Fibroblast of lung (primary cell): ENCODE measurements around the gene ASAP2. TPM values are rescaled to one million over a fixed set of nuclear protein-coding genes. Genes with fewer than 3 reads are reported as not detected.

Experiments
- DNase-seq, 2 donors: peaks; one replicate each; pipeline versions ENCODE4 v3.0.0 to v3.0.0-alpha.2; 2010; ENCODE audit warnings: low read depth in 2 of 2
- H2AFZ ChIP-seq: 2 replicates; pipeline ENCODE4 v1.5.1; 2012; ENCODE audit warnings: low read length, control low read depth, inconsistent platforms
- H3K27ac ChIP-seq: 2 replicates; pipeline ENCODE4 v1.5.1; 2011; ENCODE audit warnings: low read length, control low read depth; ENCODE audit not compliant: insufficient read depth
- H3K27me3 ChIP-seq: 2 replicates; pipeline ENCODE4 v1.5.1; 2011; ENCODE audit warnings: mild to moderate bottlenecking, low read length; ENCODE audit not compliant: control insufficient read depth, insufficient read depth
- H3K36me3 ChIP-seq: 2 replicates; pipeline ENCODE4 v1.5.1; 2011; ENCODE audit warnings: low read length; ENCODE audit not compliant: control insufficient read depth, insufficient read depth
- H3K4me1 ChIP-seq: 2 replicates; pipeline ENCODE4 v1.5.1; 2011; ENCODE audit warnings: low read length; ENCODE audit not compliant: control insufficient read depth, insufficient read depth; ENCODE audit errors: extremely low read depth
- H3K4me2 ChIP-seq: 2 replicates; pipeline ENCODE4 v1.5.1; 2011; ENCODE audit warnings: low read length, control low read depth; ENCODE audit not compliant: insufficient read depth; ENCODE audit errors: extremely low read depth
- H3K4me3 ChIP-seq, 4 experiments: fragments of 200-600 bp in 1 of 4; sonication (generic) in 1 of 4; replicated peaks in 1 of 4; 2 replicates each; pipeline ENCODE4 v1.5.1; 2011 to 2016; ENCODE audit warnings: low read length in 4 of 4, low read depth in 3 of 4, mild to moderate bottlenecking in 3 of 4, control low read depth in 2 of 4, inconsistent platforms in 1 of 4, mixed read lengths in 1 of 4; ENCODE audit not compliant: insufficient read depth in 1 of 4; ENCODE audit errors: control extremely low read depth in 1 of 4
- H3K79me2 ChIP-seq: 2 replicates; pipeline ENCODE4 v1.5.1; 2012; ENCODE audit warnings: mild to moderate bottlenecking, low read length, inconsistent platforms; ENCODE audit not compliant: control insufficient read depth, insufficient read depth
- H3K9ac ChIP-seq: 2 replicates; pipeline ENCODE4 v1.5.1; 2011; ENCODE audit warnings: mild to moderate bottlenecking, low read length, control low read depth; ENCODE audit not compliant: insufficient read depth
- H3K9me3 ChIP-seq: 2 replicates; pipeline ENCODE4 v1.5.1; 2012; ENCODE audit warnings: low read depth, low read length; ENCODE audit not compliant: control insufficient read depth, insufficient read depth
- H4K20me1 ChIP-seq: 2 replicates; pipeline ENCODE4 v1.5.1; 2011; ENCODE audit warnings: low read length; ENCODE audit not compliant: control insufficient read depth, insufficient read depth; ENCODE audit errors: extremely low read depth
- CTCF ChIP-seq, 2 donors: IDR thresholded peaks in 1 of 2; conservative IDR thresholded peaks in 1 of 2; 1 replicate in 1 of 2; 2 replicates in 1 of 2; pipeline ENCODE4 v1.5.1; 2011 to 2012; ENCODE audit warnings: low read length in 2 of 2, control low read depth in 1 of 2, inconsistent platforms in 1 of 2, low read depth in 1 of 2, mild to moderate bottlenecking in 1 of 2
- EZH2 ChIP-seq: IDR thresholded peaks from 2 replicates; pipeline ENCODE4 v1.5.1; 2012; ENCODE audit warnings: low read length, control low read depth, mild to moderate bottlenecking; ENCODE audit errors: missing control alignments
- polyA plus RNA-seq, 2 donors: library from polyadenylated mRNA; depleted of rRNA in 1 of 2; stranded (reverse) in 1 of 2; unstranded in 1 of 2; fragments of >200 nt; gene quantifications; 2 replicates each; pipeline ENCODE4 v1.2.1, GENCODE V29; 2011 to 2012; ENCODE audit warnings: missing spikeins in 1 of 2
- total RNA-seq: library from RNA; depleted of rRNA; stranded (reverse); fragments of >200 nt; gene quantifications from 2 replicates; pipeline ENCODE4 v1.2.1, GENCODE V29; 2014

Gene ASAP2
- total and polyA plus RNA-seq, 2 donors (not counting 1 experiment from before 2014, with no cell fraction given): 19.2 to 19.9 TPM

- H3K9ac ChIP-seq: no peak overlapping the region
- no peak overlapping the region for H3K27ac ChIP-seq
- H2AFZ ChIP-seq: no peak overlapping the region
- TF ChIP-seq EZH2 (no peak), CTCF (conservative IDR thresholded peaks at IDR 0.05 in 1 of 2, IDR thresholded peaks at IDR 0.05 in 1 of 2; ENCODE audit: low read depth in 1 of 2, low read length in 2 of 2) (no peak)
- no peak for DNase-seq
- no peak overlapping the region for H3K4me2 ChIP-seq
- H3K4me1 ChIP-seq: peaks cover 3% of the 10 kb centered on the region
- no peak overlapping the region for H3K4me3 ChIP-seq
- no peaks in the 10 kb centered on the region for H3K27me3 ChIP-seq
- H3K36me3 ChIP-seq: no peaks in the 10 kb centered on the region
- H4K20me1 ChIP-seq: no peaks in the 10 kb centered on the region
- peaks cover 13% of the 10 kb centered on the region for H3K79me2 ChIP-seq
- no peaks in the 10 kb centered on the region for H3K9me3 ChIP-seq
These were observed 88.2 kb downstream of the ASAP2 start for GRCh38 chr2:9294764-9295163.

- peaks cover 10% of the 10 kb centered on the region for H3K79me2 ChIP-seq
- no peaks in the 10 kb centered on the region for H3K27me3 ChIP-seq
- no peak overlapping the region for H3K27ac ChIP-seq
- H3K36me3 ChIP-seq: no peaks in the 10 kb centered on the region
- no peak overlapping the region for H2AFZ ChIP-seq
- TF ChIP-seq EZH2: no peak
- no peak for TF ChIP-seq CTCF (conservative IDR thresholded peaks at IDR 0.05 in 1 of 2, IDR thresholded peaks at IDR 0.05 in 1 of 2; ENCODE audit: low read depth in 1 of 2, low read length in 2 of 2)
- H3K9me3 ChIP-seq: no peaks in the 10 kb centered on the region
- H4K20me1 ChIP-seq: no peaks in the 10 kb centered on the region
- no peak overlapping the region for H3K4me3 ChIP-seq
- DNase-seq: no peak
- no peak overlapping the region for H3K9ac ChIP-seq
- peaks cover 3% of the 10 kb centered on the region for H3K4me1 ChIP-seq
- H3K4me2 ChIP-seq: no peak overlapping the region
These were observed 89.9 kb downstream of the ASAP2 start for GRCh38 chr2:9296559-9296958.

GRCh38 chr2:9297156-9297555, 90.5 kb downstream of the ASAP2 start:
- Histone ChIP-seq H3K4me2 (no peak overlapping the region), H3K4me3 (no peak overlapping the region), H3K4me1 (peaks cover 3% of the 10 kb centered on the region), H3K9me3 (no peaks in the 10 kb centered on the region), H3K9ac (no peak overlapping the region), H2AFZ (no peak overlapping the region), H4K20me1 (no peaks in the 10 kb centered on the region), H3K79me2 (peaks cover 7% of the 10 kb centered on the region), H3K27me3 (no peaks in the 10 kb centered on the region), H3K36me3 (no peaks in the 10 kb centered on the region), H3K27ac (no peak overlapping the region)
- DNase-seq: no peak
- TF ChIP-seq CTCF (conservative IDR thresholded peaks at IDR 0.05 in 1 of 2, IDR thresholded peaks at IDR 0.05 in 1 of 2; ENCODE audit: low read depth in 1 of 2, low read length in 2 of 2) (no peak), EZH2 (no peak)
